ENCODE measurements around the gene IRF9.

DNA sequence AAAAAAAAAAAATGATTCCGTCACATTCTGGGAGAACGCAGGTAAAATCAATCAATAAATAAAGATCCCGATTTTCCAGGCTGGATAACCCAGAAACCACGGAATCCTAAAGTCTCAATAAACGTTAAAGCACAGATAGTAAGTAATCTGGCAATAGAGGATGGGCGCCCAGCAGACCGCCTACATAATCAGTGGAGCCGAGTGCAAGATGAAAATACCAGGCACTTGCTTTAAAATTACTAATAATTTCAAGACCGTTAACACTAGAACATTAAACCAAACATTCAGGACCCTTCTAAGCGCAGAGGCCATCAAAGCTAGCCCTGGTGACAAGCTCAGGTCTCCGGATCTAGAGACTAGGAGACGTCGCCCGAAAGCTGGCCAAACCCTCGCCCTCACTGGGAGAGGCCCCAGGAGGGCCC, 47.7 kb upstream of the IRF9 start:
- no peak for TF ChIP-seq CTCF (IDR thresholded peaks at IDR 0.05)
- no peak for TF ChIP-seq POLR2A (IDR thresholded peaks at IDR 0.05)
